ENCODE data around the gene CENPP.

- TF ChIP-seq CTCF (IDR thresholded peaks at IDR 0.05; ENCODE audit: low read length) (no peak), EZH2 (IDR thresholded peaks at IDR 0.05; ENCODE audit: borderline replicate concordance, low read length) (no peak)
Measured at GRCh38 chr9:92661127-92661526, 335.4 kb downstream of the CENPP start.

All from OCI-LY1 (cell line).